ENCODE results near the gene NELFB.
A peak's percentile ranks its signal among the peaks of the same experiment; 100 is the strongest.

The NELFB gene

DNA sequence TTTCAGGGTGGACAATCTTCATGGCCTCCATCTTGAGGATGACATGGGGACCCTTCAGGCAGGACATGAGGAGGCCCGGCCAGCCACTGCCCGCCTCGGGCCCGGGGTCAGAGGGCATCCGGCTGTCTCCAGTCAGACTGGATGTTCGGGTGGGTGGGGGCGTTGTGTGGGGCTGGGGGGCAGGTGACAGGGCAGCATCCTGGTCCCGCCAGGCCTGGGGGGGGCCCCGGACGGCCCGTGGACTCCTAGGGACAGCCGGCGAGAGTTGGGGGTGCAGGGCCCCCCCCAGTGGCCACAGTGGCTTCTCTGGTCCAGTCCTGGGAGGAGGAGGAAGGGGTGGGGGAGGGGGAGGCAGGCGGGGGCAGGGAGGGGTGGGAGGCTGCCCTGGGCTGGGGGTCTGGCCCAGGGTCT lies 34.0 kb upstream of the NELFB start (continued):
- no peak for TF ChIP-seq ZNF70 (CRISPR knock-in tag; IDR thresholded peaks at IDR 0.05)
- TF ChIP-seq TCF4 (CRISPR knock-in tag; IDR thresholded peaks at IDR 0.05; ENCODE audit: borderline replicate concordance) = no peak

DNA sequence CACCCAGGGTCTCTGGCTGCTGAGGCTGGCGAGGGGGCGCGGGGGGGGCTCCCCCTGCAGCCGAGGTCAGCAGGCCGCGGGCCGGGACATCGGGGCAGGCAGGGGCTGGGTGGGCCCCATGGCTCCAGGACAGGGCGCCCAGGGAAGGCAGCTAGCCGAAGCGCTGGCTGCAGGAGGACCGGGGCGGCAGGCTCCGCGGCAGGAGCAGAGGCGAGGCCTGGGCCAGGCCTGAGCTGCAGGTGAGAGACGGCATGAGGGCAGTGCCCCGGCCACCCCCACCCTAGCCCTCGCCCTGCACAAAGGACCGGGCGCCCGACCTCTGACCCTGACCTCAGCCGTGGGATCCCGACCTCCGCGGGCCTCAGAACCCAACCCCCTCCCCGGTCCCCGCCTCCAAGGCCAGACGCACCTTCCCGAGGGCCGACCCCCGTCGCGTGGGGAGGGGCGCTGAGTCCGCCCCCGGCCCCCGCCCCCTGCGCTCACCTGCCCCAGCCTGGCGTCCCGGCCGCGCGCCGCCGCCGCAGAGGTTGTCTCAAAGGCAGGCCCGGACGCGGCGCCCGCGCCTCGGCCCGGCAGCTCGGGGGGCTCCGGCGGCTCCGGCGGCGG lies 33.5 kb upstream of the NELFB start:
- no peak for ATAC-seq
- TF ChIP-seq ARNTL (CRISPR knock-in tag; IDR thresholded peaks at IDR 0.05; ENCODE audit: borderline replicate concordance, low read depth) = no peak
- no peak for TF ChIP-seq ISL1 (CRISPR knock-in tag; IDR thresholded peaks at IDR 0.05)
- no peak for TF ChIP-seq OSR1 (CRISPR knock-in tag; IDR thresholded peaks at IDR 0.05)
- no peak for TF ChIP-seq CSDC2 (CRISPR knock-in tag; IDR thresholded peaks at IDR 0.05)

DNA sequence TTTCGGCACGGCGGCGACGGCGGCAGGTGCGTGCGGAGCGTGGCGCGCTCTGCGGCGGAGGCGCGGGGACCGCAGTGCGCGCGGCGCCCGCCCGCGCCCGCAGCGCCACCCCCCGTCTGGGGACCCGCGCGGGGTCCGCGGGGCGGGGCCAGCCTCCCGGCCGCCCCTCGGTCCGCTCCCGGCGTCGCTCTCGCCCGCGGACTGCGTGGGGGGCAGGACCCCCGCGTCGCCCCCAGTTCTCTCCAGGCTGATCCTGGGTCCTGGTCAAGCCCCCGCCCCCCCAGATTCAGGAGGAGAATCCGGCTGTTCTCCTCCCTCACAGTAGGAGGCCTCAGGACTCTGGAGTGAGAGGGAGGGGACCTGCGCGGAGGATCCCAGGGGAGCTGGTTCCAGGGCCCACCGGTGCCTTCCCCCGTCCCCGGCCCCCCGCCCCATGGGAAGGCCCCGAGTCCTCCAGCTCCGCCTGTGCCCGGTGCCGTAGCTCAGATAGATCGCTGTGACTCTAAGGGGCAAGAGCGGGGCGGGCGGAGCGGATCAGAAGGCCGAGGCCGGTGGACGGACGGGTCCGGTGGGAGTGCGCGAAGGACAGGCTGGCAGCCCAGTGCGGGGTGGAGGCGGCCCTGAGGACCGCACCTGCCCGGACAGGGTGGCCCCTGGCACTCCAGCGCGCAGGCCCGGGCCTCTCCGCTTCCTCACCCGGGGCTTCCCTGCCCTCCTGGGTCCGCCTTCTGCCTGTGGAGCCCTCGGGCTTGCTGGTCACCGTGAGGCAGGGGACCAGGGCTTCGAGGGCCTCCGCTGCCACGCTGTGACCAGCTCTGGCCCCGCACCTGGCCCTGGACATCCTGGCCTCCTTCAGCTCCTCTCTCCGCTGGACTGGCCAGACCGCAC lies 32.7 kb upstream of the NELFB start, which contains the start of gene RNF208:
RNF208 (minus strand) TSS at position 51 of the 888 bp plus-strand sequence. CDS start 1,028 bp downstream, outside the sequence.
- TF ChIP-seq ARNTL (CRISPR knock-in tag; IDR thresholded peaks at IDR 0.05; ENCODE audit: borderline replicate concordance, low read depth) (no peak), ESRRG (CRISPR knock-in tag; IDR thresholded peaks at IDR 0.05) (no peak), ZFP3 (CRISPR knock-in tag; IDR thresholded peaks at IDR 0.05) (no peak), TCF4 (CRISPR knock-in tag; IDR thresholded peaks at IDR 0.05; ENCODE audit: borderline replicate concordance) (no peak), OSR1 (CRISPR knock-in tag; IDR thresholded peaks at IDR 0.05) (no peak), BACH2 (CRISPR knock-in tag; IDR thresholded peaks at IDR 0.05; ENCODE audit: borderline replicate concordance) (no peak), PPARA (CRISPR knock-in tag; IDR thresholded peaks at IDR 0.05; ENCODE audit: borderline replicate concordance) (no peak), SNAI2 (CRISPR knock-in tag; IDR thresholded peaks at IDR 0.05) (no peak), CSDC2 (CRISPR knock-in tag; IDR thresholded peaks at IDR 0.05) (no peak), ISL1 (CRISPR knock-in tag; IDR thresholded peaks at IDR 0.05) (no peak), GLIS3 (CRISPR knock-in tag; IDR thresholded peaks at IDR 0.05) (no peak), ZFP30 (CRISPR knock-in tag; IDR thresholded peaks at IDR 0.05) (no peak)
- TF ChIP-seq, protein P1, sequence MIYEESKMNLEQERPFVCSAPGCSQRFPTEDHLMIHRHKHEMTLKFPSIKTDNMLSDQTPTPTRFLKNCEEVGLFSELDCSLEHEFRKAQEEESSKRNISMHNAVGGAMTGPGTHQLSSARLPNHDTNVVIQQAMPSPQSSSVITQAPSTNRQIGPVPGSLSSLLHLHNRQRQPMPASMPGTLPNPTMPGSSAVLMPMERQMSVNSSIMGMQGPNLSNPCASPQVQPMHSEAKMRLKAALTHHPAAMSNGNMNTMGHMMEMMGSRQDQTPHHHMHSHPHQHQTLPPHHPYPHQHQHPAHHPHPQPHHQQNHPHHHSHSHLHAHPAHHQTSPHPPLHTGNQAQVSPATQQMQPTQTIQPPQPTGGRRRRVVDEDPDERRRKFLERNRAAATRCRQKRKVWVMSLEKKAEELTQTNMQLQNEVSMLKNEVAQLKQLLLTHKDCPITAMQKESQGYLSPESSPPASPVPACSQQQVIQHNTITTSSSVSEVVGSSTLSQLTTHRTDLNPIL (CRISPR knock-in tag; IDR thresholded peaks at IDR 0.05; ENCODE audit: low read depth) = no peak
- TF ChIP-seq, protein P2, sequence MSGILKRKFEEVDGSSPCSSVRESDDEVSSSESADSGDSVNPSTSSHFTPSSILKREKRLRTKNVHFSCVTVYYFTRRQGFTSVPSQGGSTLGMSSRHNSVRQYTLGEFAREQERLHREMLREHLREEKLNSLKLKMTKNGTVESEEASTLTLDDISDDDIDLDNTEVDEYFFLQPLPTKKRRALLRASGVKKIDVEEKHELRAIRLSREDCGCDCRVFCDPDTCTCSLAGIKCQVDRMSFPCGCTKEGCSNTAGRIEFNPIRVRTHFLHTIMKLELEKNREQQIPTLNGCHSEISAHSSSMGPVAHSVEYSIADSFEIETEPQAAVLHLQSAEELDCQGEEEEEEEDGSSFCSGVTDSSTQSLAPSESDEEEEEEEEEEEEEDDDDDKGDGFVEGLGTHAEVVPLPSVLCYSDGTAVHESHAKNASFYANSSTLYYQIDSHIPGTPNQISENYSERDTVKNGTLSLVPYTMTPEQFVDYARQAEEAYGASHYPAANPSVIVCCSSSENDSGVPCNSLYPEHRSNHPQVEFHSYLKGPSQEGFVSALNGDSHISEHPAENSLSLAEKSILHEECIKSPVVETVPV (CRISPR knock-in tag; IDR thresholded peaks at IDR 0.05) = no peak
- ATAC-seq = peak; percentile 7

DNA sequence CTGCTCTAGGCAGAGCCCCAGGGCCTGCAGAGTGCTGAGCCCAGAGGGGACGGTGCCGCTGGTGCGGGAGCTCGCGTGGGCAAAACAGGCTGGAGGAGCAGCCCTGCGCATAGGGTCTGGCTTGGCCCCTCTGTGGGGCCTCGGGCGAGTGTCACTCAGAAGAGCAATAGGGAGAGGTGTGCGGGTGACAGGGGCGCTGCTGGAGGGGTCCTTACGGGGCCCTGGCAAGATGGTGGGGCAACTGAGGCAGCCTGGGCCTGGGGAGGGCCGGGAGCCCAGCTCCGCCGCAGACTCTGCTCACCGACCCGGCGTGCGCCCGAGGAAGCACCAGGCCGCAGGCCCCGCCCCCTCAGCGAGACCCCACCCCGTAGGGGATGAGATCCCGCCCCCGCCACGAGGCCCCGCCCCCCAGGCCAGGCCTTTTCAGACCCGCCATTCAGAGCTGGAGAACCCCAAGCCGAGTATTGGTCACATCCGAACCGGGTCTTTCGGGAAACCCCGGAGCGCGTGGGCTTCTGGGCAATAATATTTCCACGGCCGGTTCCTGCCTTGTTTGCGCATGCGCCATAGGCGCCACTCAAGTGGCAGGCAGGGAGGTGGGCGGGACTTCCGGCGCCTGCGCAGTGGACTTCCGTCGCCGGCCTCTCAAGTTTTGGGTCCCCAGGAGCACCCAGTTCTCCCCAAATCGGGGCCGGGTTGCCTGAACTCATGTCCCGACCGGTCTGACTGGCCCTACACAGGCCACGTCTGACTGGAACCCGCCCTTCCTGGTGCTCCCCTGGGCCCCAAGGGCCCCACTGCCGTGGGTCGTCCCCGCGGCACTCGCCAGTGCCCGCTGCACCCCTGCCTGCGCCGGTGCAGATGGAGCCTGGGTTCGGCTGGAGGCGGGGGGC lies 31.8 kb upstream of the NELFB start:
- no peak for TF ChIP-seq ZFP30 (CRISPR knock-in tag; IDR thresholded peaks at IDR 0.05)
- 0 out of 2 replicates have a peak, but pooled peaks have one; percentile 19 for TF ChIP-seq GLIS3 (CRISPR knock-in tag; IDR thresholded peaks at IDR 0.05)
- no peak for TF ChIP-seq TCF4 (CRISPR knock-in tag; IDR thresholded peaks at IDR 0.05; ENCODE audit: borderline replicate concordance)
- TF ChIP-seq ISL1 (CRISPR knock-in tag; IDR thresholded peaks at IDR 0.05) = no peak
- peak; percentile 78 for ATAC-seq

DNA sequence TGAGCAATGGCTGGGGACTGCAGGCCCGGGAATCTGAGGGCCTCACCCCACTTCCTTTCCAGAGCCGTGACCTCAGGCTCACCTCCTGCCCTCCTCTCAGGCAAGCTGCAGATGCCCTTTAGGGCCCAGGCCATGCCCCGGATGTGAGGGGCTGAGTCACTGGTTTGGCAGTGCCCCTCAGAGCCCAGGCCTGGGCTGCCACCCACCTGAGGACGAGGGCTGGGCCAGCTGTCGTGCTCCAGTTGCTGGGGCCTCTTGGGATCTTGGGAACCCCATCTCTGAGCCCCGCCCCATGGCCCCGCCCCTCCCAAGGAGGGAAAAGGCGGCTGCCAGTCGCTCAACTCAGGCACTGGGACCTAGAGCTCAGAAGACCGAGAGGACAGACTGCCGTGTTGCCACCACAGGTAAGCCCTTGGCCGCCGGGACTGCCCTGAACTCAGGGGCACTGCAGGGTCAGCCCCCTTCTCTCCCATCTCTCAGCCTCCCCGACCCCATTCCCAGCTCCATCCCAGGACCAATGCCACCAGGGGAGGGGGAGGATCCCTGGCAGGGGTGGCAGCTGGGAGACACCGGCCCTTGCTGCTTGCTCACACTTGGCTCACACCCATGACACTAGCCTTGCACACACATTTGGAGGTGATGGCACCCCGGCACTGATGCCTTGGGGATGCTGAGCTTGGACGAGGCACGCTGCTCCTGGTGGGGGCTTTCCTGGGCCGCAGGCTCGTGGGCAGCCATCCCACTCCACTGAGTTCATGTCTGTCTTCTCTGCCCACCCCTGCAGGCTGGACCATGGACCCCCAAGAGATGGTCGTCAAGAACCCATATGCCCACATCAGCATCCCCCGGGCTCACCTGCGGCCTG lies 30.1 kb upstream of the NELFB start, which contains the start of gene CYSRT1:
CYSRT1 (plus strand) TSS at position 345 of the 865 bp plus-strand sequence; CDS start at position 793, 448 bp downstream.
- no peak for ATAC-seq
- no peak for TF ChIP-seq ARNTL (CRISPR knock-in tag; IDR thresholded peaks at IDR 0.05; ENCODE audit: borderline replicate concordance, low read depth)

DNA sequence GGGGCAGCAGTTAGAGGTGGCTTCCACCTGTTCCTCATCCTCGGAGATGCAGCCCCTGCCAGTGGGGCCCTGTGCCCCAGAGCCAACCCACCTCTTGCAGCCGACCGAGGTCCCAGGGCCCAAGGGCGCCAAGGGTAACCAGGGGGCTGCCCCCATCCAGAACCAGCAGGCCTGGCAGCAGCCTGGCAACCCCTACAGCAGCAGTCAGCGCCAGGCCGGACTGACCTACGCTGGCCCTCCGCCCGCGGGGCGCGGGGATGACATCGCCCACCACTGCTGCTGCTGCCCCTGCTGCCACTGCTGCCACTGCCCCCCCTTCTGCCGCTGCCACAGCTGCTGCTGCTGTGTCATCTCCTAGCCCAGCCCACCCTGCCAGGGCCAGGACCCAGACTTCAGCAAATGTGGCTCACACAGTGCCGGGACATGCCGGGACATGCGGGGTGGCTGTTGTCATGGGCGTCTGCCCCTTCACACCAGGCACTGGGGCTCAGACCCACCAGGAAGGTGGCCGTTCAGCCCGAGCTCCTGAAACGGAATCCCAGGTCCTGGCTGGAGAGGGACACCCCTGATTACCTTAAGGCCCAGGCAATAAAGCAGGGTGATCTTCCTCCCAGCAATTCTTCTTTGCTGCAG lies 29.3 kb upstream of the NELFB start:
- TF ChIP-seq, protein P3, sequence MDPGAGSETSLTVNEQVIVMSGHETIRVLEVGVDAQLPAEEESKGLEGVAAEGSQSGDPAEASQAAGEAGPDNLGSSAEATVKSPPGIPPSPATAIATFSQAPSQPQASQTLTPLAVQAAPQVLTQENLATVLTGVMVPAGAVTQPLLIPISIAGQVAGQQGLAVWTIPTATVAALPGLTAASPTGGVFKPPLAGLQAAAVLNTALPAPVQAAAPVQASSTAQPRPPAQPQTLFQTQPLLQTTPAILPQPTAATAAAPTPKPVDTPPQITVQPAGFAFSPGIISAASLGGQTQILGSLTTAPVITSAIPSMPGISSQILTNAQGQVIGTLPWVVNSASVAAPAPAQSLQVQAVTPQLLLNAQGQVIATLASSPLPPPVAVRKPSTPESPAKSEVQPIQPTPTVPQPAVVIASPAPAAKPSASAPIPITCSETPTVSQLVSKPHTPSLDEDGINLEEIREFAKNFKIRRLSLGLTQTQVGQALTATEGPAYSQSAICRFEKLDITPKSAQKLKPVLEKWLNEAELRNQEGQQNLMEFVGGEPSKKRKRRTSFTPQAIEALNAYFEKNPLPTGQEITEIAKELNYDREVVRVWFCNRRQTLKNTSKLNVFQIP (CRISPR knock-in tag; IDR thresholded peaks at IDR 0.05; ENCODE audit: borderline replicate concordance, low read depth) = no peak
- TF ChIP-seq ZC3H10 (CRISPR knock-in tag; IDR thresholded peaks at IDR 0.05) (no peak), ZNF8 (CRISPR knock-in tag; IDR thresholded peaks at IDR 0.05) (no peak), SNAI2 (CRISPR knock-in tag; IDR thresholded peaks at IDR 0.05) (no peak), TOX (CRISPR knock-in tag; IDR thresholded peaks at IDR 0.05; ENCODE audit: borderline replicate concordance) (no peak)
- TF ChIP-seq, protein P4, sequence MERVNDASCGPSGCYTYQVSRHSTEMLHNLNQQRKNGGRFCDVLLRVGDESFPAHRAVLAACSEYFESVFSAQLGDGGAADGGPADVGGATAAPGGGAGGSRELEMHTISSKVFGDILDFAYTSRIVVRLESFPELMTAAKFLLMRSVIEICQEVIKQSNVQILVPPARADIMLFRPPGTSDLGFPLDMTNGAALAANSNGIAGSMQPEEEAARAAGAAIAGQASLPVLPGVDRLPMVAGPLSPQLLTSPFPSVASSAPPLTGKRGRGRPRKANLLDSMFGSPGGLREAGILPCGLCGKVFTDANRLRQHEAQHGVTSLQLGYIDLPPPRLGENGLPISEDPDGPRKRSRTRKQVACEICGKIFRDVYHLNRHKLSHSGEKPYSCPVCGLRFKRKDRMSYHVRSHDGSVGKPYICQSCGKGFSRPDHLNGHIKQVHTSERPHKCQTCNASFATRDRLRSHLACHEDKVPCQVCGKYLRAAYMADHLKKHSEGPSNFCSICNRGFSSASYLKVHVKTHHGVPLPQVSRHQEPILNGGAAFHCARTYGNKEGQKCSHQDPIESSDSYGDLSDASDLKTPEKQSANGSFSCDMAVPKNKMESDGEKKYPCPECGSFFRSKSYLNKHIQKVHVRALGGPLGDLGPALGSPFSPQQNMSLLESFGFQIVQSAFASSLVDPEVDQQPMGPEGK (CRISPR knock-in tag; IDR thresholded peaks at IDR 0.05; ENCODE audit: borderline replicate concordance) = no peak

More for the DNA sequence above, 29.3 kb upstream of the NELFB start:
- ATAC-seq = no peak
